Peyer's patch (tissue), 4 donors: Measurements from ENCODE around the gene CHST11.

Experiments used
- CTCF ChIP-seq, 6 experiments: fragments of 450-650 bp in 4 of 6; fragments of 200-600 bp in 2 of 6; sonication (generic) in 1 of 6; IDR thresholded peaks; one replicate each; pipeline ENCODE4 v1.5.1; 2017 to 2019; ENCODE audit warnings: antibody characterized with exemption in 6 of 6, mild to moderate bottlenecking in 3 of 6, moderate library complexity in 1 of 6
- POLR2A ChIP-seq, 2 donors: fragments of 450-650 bp; IDR thresholded peaks; one replicate each; pipeline ENCODE4 v1.5.1; 2017; ENCODE audit warnings: antibody characterized with exemption in 2 of 2, mild to moderate bottlenecking in 2 of 2, moderate library complexity in 2 of 2

- TF ChIP-seq POLR2A (IDR thresholded peaks at IDR 0.05): no peak
- no peak for TF ChIP-seq CTCF (IDR thresholded peaks at IDR 0.05)
These were observed 268.9 kb downstream of the CHST11 start for GRCh38 chr12:104725610-104726009.
